ENCODE data around the gene ENKUR. TPM values are rescaled to one million over a fixed set of nuclear protein-coding genes. Genes with fewer than 3 reads are reported as not detected.

The ENKUR gene
- total RNA-seq, 3 donors from 2014 or later (not counting 1 experiment from before 2014, with no cell fraction given) = 0.48 to 3.0 (median 0.73) TPM

DNA sequence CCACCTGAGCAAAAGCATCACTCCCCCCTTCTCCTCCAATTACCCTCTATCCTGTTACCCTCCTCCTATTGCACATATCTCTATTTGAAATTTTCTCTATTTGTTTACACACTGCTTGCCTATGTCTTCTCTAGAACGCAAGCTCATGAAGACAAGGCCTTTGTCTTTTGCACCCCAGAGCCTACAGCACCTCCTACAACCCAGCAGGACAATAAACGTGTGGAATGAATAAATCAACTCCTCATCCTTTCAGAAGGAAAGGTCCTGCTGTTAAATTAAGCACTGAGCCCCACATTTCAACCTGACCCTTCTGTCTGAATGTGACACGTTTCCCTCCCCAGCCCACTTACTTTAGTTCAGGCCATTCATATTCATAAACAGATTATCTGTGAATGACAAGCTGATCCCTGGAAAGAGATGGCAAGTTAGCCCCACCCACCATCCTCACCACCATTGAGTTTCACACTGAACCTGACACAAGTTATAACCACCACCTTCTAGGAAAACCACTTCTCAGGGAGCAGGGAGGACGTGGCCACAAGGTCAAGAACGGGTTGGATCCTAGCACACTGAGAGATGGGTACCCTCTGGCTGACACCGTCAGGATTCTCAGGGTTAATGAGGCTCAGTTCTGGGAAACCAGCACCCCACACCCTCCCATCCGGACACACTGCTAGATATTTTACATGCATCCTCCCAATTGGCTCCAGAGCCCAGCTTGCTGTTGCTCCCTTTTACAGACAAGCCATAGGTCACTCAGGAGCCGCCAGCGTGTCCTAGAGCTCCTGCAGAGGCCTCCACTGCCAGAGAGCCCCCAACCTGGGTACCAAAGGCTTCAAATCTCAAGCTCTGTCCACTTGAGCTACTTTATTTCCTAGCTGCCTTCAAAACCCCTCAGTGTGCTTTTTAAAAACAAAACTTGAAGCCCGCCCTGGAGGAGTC lies 64.5 kb downstream of the ENKUR start:
- TF ChIP-seq, protein P1, sequence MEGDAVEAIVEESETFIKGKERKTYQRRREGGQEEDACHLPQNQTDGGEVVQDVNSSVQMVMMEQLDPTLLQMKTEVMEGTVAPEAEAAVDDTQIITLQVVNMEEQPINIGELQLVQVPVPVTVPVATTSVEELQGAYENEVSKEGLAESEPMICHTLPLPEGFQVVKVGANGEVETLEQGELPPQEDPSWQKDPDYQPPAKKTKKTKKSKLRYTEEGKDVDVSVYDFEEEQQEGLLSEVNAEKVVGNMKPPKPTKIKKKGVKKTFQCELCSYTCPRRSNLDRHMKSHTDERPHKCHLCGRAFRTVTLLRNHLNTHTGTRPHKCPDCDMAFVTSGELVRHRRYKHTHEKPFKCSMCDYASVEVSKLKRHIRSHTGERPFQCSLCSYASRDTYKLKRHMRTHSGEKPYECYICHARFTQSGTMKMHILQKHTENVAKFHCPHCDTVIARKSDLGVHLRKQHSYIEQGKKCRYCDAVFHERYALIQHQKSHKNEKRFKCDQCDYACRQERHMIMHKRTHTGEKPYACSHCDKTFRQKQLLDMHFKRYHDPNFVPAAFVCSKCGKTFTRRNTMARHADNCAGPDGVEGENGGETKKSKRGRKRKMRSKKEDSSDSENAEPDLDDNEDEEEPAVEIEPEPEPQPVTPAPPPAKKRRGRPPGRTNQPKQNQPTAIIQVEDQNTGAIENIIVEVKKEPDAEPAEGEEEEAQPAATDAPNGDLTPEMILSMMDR (IDR thresholded peaks at IDR 0.05) = no peak
- intact Hi-C loops (cut with micrococcal nuclease) = loop anchor here (1.0 to 5.0 kb wide), 3 partner anchors 64 to 308 kb away; partner anchors contain the start of gene ARHGAP21
- no peak overlapping the region for H3K27ac ChIP-seq (ENCODE audit: low read length)
- H3K27me3 Mint-ChIP-seq (ENCODE audit: low read depth in 2 of 2) = no peaks in the 10 kb centered on the region
- 63% methylated on average over 10 of the region's 10 CpGs for WGBS (ENCODE audit: insufficient coverage)
- DNase-seq = peak in 1 of 2 donors; percentile 25
- H3K4me3 ChIP-seq (ENCODE audit: low read length) = peak overlapping the region; percentile 75
- no peaks in the 10 kb centered on the region for H3K9me3 Mint-ChIP-seq
- peak; percentile 16 to 30 (median 19) for ATAC-seq
- H3K27ac Mint-ChIP-seq = peak overlapping the region; percentile 6 to 27
- H3K27me3 ChIP-seq (ENCODE audit: control insufficient read depth, insufficient read depth, low read length) = no peaks in the 10 kb centered on the region
- H3K36me3 ChIP-seq (ENCODE audit: control insufficient read depth, insufficient read depth, low read length) = no peaks in the 10 kb centered on the region
- peaks cover 14% of the 10 kb centered on the region for H3K4me1 ChIP-seq (ENCODE audit: control insufficient read depth, insufficient read depth, low read length)
- peak overlapping the region; percentile 86 for H3K4me3 Mint-ChIP-seq
- no peaks in the 10 kb centered on the region for H3K9me3 ChIP-seq (ENCODE audit: control insufficient read depth, insufficient read depth, low read length)
- H3K4me1 Mint-ChIP-seq = peaks cover 6 to 9% of the 10 kb centered on the region in 2 donors
- H3K36me3 Mint-ChIP-seq = no peaks in the 10 kb centered on the region

DNA sequence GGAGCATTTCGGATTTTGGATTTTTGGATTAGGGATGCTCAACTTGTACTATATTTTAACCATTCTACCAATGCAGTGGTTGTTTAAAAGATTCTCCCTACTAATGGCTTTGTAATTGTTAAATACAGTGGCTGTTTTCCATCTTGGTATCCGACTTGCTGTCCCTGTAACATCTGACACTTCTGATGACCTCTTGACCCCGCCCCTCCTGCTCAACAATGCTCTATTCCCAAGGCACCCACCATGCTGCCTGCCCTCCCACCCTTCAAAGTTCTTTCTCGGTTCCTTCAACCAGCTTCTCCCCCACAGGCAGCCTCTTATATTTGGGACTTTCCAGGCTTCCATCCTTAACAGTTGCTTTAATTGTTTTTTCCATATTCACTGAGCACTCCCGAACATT lies 65.5 kb downstream of the ENKUR start:
- Histone ChIP-seq H3K4me1 (ENCODE audit: control insufficient read depth, insufficient read depth, low read length) (peaks cover 14% of the 10 kb centered on the region), H3K27ac (ENCODE audit: low read length) (no peak overlapping the region), H3K27me3 (ENCODE audit: control insufficient read depth, insufficient read depth, low read length) (no peaks in the 10 kb centered on the region), H3K36me3 (ENCODE audit: control insufficient read depth, insufficient read depth, low read length) (no peaks in the 10 kb centered on the region), H3K4me3 (ENCODE audit: low read length) (no peak overlapping the region), H3K9me3 (ENCODE audit: control insufficient read depth, insufficient read depth, low read length) (no peaks in the 10 kb centered on the region)
- Mint-ChIP-seq H3K9me3 (no peaks in the 10 kb centered on the region), H3K4me3 (no peak overlapping the region), H3K27ac (no peak overlapping the region), H3K27me3 (ENCODE audit: low read depth in 2 of 2) (no peaks in the 10 kb centered on the region), H3K4me1 (peaks cover 6 to 9% of the 10 kb centered on the region in 2 donors), H3K36me3 (no peaks in the 10 kb centered on the region)
- no peak for ATAC-seq
- no peak for DNase-seq
- TF ChIP-seq, protein P1 (IDR thresholded peaks at IDR 0.05) = no peak
- intact Hi-C loops (cut with micrococcal nuclease) = loop anchor here (5.0 kb wide), 1 partner anchor 228 kb away; the partner anchor contains the start of gene ARHGAP21
- 98% methylated on average over 4 of the region's 5 CpGs for WGBS (ENCODE audit: insufficient coverage)

DNA sequence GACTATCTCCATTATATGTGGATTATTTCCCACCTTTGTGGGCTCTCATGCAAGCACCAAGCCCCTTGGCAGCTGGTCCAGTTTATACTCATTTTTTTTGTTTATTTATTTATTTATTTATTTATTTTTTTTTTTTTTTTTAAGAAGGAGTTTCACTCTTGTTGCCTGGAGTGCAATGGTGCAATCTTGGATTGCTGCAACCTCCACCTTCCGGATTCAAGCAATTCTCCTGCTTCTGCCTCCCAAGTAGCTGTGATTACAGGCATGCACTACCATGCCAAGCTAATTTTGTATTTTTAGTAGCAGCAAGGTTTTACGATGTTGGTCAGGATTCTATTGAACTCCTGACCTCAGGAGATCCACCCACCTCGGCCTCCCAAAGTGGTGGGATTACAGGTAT lies 66.3 kb downstream of the ENKUR start:
- H3K27me3 ChIP-seq (ENCODE audit: control insufficient read depth, insufficient read depth, low read length) = no peaks in the 10 kb centered on the region
- H3K9me3 ChIP-seq (ENCODE audit: control insufficient read depth, insufficient read depth, low read length) = no peaks in the 10 kb centered on the region
- no peaks in the 10 kb centered on the region for H3K36me3 Mint-ChIP-seq
- H3K4me3 Mint-ChIP-seq = no peak overlapping the region
- no peak overlapping the region for H3K4me3 ChIP-seq (ENCODE audit: low read length)
- no peak for DNase-seq
- H3K4me1 Mint-ChIP-seq = peaks cover 6 to 13% of the 10 kb centered on the region in 2 donors
- no peak for ATAC-seq
- no peak overlapping the region for H3K27ac ChIP-seq (ENCODE audit: low read length)
- peaks cover 14% of the 10 kb centered on the region for H3K4me1 ChIP-seq (ENCODE audit: control insufficient read depth, insufficient read depth, low read length)
- 97% methylated on average over 3 of the region's 3 CpGs for WGBS (ENCODE audit: insufficient coverage)
- intact Hi-C loops (cut with micrococcal nuclease) = loop anchor here (5.0 kb wide), 1 partner anchor 227 kb away; the partner anchor contains the start of gene ARHGAP21
- no peaks in the 10 kb centered on the region for H3K36me3 ChIP-seq (ENCODE audit: control insufficient read depth, insufficient read depth, low read length)
- no peaks in the 10 kb centered on the region for H3K9me3 Mint-ChIP-seq
- TF ChIP-seq, protein P1 (IDR thresholded peaks at IDR 0.05) = no peak
- H3K27ac Mint-ChIP-seq = no peak overlapping the region
- H3K27me3 Mint-ChIP-seq (ENCODE audit: low read depth in 2 of 2) = no peaks in the 10 kb centered on the region
